H1 (cell line): ENCODE measurements around the gene GINS2. TPM values are rescaled to one million over a fixed set of nuclear protein-coding genes. Genes with fewer than 3 reads are reported as not detected.
A peak's percentile ranks its signal among the peaks of the same experiment; 100 is the strongest.

Experiments used
- CTCF ChIA-PET: fragments of 300-600 bp; sonication (Branson Sonifier 250); formaldehyde crosslinking; loops from one replicate; lab custom pipeline; 2021; ENCODE audit not compliant: partially characterized antibody; lab: Charles Lee
- POLR2A ChIA-PET: fragments of 300-600 bp; sonication (Branson Sonifier 250); formaldehyde crosslinking; loops from one replicate; lab custom pipeline; 2021; ENCODE audit warnings: inconsistent platforms; ENCODE audit not compliant: partially characterized antibody; lab: Charles Lee
- DNase-seq, 2 experiments: peaks; one replicate each; pipeline versions ENCODE4 v3.0.0 to v3.0.0-alpha.2; 2010 to 2022; ENCODE audit warnings: low spot score in 2 of 2, low read depth in 1 of 2, mixed read lengths in 1 of 2
- FAIRE-seq: peaks from 2 replicates; lab custom pipeline; 2011; peaks lifted over from hg19 to GRCh38; lab: Jason Lieb, UNC
- H2AFZ ChIP-seq: 2 replicates; pipeline ENCODE4 v1.8.1; 2012; ENCODE audit warnings: low read length, inconsistent platforms
- H2AK5ac ChIP-seq: 2 replicates; pipeline ENCODE4 v1.6.1; 2013; ENCODE audit warnings: low read depth, low read length
- H2BK120ac ChIP-seq: replicated peaks from 2 replicates; pipeline ENCODE3; 2013; ENCODE audit warnings: low read depth, low read length, inconsistent platforms
- H2BK12ac ChIP-seq: 2 replicates; pipeline ENCODE4 v1.6.1; 2013; ENCODE audit warnings: low read depth, low read length
- H2BK15ac ChIP-seq: 2 replicates; pipeline ENCODE4 v1.6.1; 2013; ENCODE audit warnings: low read length
- H2BK20ac ChIP-seq: 2 replicates; pipeline ENCODE4 v1.6.1; 2013; ENCODE audit warnings: low read length
- H2BK5ac ChIP-seq: 2 replicates; pipeline ENCODE4 v1.6.1; 2013; ENCODE audit warnings: low read depth, low read length
- H3K14ac ChIP-seq: 2 replicates; pipeline ENCODE4 v1.6.1; 2013; ENCODE audit warnings: inconsistent platforms; ENCODE audit not compliant: insufficient read length
- H3K18ac ChIP-seq: 2 replicates; pipeline ENCODE4 v1.6.1; 2013; ENCODE audit warnings: low read length; ENCODE audit errors: extremely low read depth
- H3K23ac ChIP-seq: 2 replicates; pipeline ENCODE4 v1.6.1; 2013; ENCODE audit warnings: inconsistent platforms; ENCODE audit not compliant: insufficient read length
- H3K23me2 ChIP-seq: 2 replicates; pipeline ENCODE4 v1.6.1; 2013; ENCODE audit warnings: low read depth, low read length
- H3K27ac ChIP-seq: 2 replicates; pipeline ENCODE4 v1.6.1; 2011; ENCODE audit warnings: low read depth, low read length, inconsistent platforms
- H3K27me3 ChIP-seq, 4 experiments: replicated peaks in 1 of 4; 1 replicate in 1 of 4; 2 replicates in 3 of 4; pipeline versions ENCODE4 v1.6.1 to v1.8.1; 2011 to 2013; ENCODE audit warnings: low read length in 3 of 4, mild to moderate bottlenecking in 3 of 4, inconsistent platforms in 2 of 4, mixed read lengths in 2 of 4, moderate library complexity in 1 of 4; ENCODE audit not compliant: control insufficient read depth in 3 of 4, insufficient read depth in 3 of 4; ENCODE audit errors: extremely low read depth in 1 of 4
- H3K36me3 ChIP-seq, 4 experiments: 2 replicates each; pipeline versions ENCODE4 v1.6.1 to v1.8.1; 2011 to 2013; ENCODE audit warnings: mild to moderate bottlenecking in 4 of 4, low read length in 3 of 4, moderate library complexity in 2 of 4, control low read depth in 1 of 4, inconsistent platforms in 1 of 4; ENCODE audit not compliant: insufficient read depth in 4 of 4, control insufficient read depth in 2 of 4
- H3K4ac ChIP-seq: replicated peaks from 2 replicates; pipeline ENCODE3; 2013; ENCODE audit warnings: low read length, low read depth, mixed read lengths, inconsistent platforms; ENCODE audit not compliant: insufficient read length
- H3K4me1 ChIP-seq, 4 experiments: replicated peaks in 1 of 4; 1 replicate in 1 of 4; 2 replicates in 3 of 4; pipeline versions ENCODE4 v1.6.1 to v1.8.1; 2011 to 2013; ENCODE audit warnings: low read length in 3 of 4, inconsistent platforms in 2 of 4, mixed read lengths in 1 of 4; ENCODE audit not compliant: insufficient read depth in 4 of 4, control insufficient read depth in 3 of 4
- H3K4me2 ChIP-seq, 2 experiments: 2 replicates each; pipeline versions ENCODE4 v1.6.1 to v1.8.1; 2011 to 2013; ENCODE audit warnings: low read depth in 2 of 2, low read length in 2 of 2, control low read depth in 1 of 2, inconsistent platforms in 1 of 2, mild to moderate bottlenecking in 1 of 2; ENCODE audit not compliant: insufficient read depth in 1 of 2
- H3K4me3 ChIP-seq, 4 experiments: fragments of 200-600, 300-600 bp in 1 of 4; sonication (generic), shearing (Covaris generic), sonication (Bioruptor Twin) in 1 of 4; 2 replicates each; pipeline versions ENCODE4 v1.5.1 to v1.8.1; 2011 to 2016; ENCODE audit warnings: low read length in 4 of 4, low read depth in 3 of 4, control low read depth in 2 of 4, inconsistent platforms in 2 of 4, mild to moderate bottlenecking in 2 of 4, mixed read lengths in 1 of 4, moderate library complexity in 1 of 4; ENCODE audit not compliant: insufficient read depth in 2 of 4; ENCODE audit errors: extremely low read depth in 1 of 4
- H3K56ac ChIP-seq: replicated peaks from 2 replicates; pipeline ENCODE3; 2013; ENCODE audit warnings: low read depth, mild to moderate bottlenecking, mixed read lengths, low read length, inconsistent platforms; ENCODE audit not compliant: insufficient read length
- H3K79me1 ChIP-seq: 2 replicates; pipeline ENCODE4 v1.6.1; 2013; ENCODE audit warnings: low read depth, low read length, control low read depth
- H3K79me2 ChIP-seq, 2 experiments: 2 replicates each; pipeline versions ENCODE4 v1.6.1 to v1.8.1; 2012 to 2013; ENCODE audit warnings: low read length in 2 of 2, mild to moderate bottlenecking in 2 of 2, inconsistent platforms in 1 of 2; ENCODE audit not compliant: insufficient read depth in 2 of 2, control insufficient read depth in 1 of 2
- H3K9ac ChIP-seq, 4 experiments: replicated peaks in 1 of 4; 1 replicate in 1 of 4; 2 replicates in 3 of 4; pipeline versions ENCODE4 v1.6.1 to v1.8.1; 2011 to 2013; ENCODE audit warnings: low read depth in 3 of 4, low read length in 3 of 4, control low read depth in 2 of 4, mild to moderate bottlenecking in 2 of 4, moderate library complexity in 2 of 4, inconsistent platforms in 1 of 4; ENCODE audit errors: extremely low read depth in 1 of 4
- H3K9me3 ChIP-seq, 2 experiments: 2 replicates each; pipeline versions ENCODE4 v1.6.1 to v1.8.1; 2012 to 2013; ENCODE audit warnings: mild to moderate bottlenecking in 2 of 2, moderate library complexity in 2 of 2, control low read depth in 1 of 2, inconsistent platforms in 1 of 2, low read depth in 1 of 2, low read length in 1 of 2, mixed read lengths in 1 of 2; ENCODE audit not compliant: insufficient read depth in 2 of 2
- H4K20me1 ChIP-seq, 2 experiments: replicated peaks in 1 of 2; 2 replicates each; pipeline versions ENCODE3 to v1.8.1; 2011 to 2013; ENCODE audit warnings: inconsistent platforms in 2 of 2, low read length in 2 of 2, mild to moderate bottlenecking in 1 of 2; ENCODE audit not compliant: insufficient read depth in 2 of 2, control insufficient read depth in 1 of 2
- H4K5ac ChIP-seq: 2 replicates; pipeline ENCODE4 v1.6.1; 2013; ENCODE audit warnings: low read length, low read depth, mixed read lengths, inconsistent platforms; ENCODE audit not compliant: insufficient read length
- H4K8ac ChIP-seq: 2 replicates; pipeline ENCODE4 v1.8.0; 2013; ENCODE audit warnings: mild to moderate bottlenecking, moderate library complexity, low read length, inconsistent platforms; ENCODE audit not compliant: insufficient read depth; ENCODE audit errors: extremely low read depth
- H4K91ac ChIP-seq: replicated peaks from 2 replicates; pipeline ENCODE3; 2013; ENCODE audit warnings: low read length, mixed read lengths, inconsistent platforms; ENCODE audit not compliant: insufficient read length
- POLR2A ChIP-seq, 2 experiments: IDR thresholded peaks; 1 replicate in 1 of 2; 2 replicates in 1 of 2; pipeline ENCODE4 v1.6.1; 2011; ENCODE audit warnings: low read depth in 2 of 2, low read length in 2 of 2, mild to moderate bottlenecking in 2 of 2; ENCODE audit errors: control extremely low read depth in 1 of 2
- TCF12 ChIP-seq: IDR thresholded peaks from 2 replicates; pipeline ENCODE4 v1.6.1; 2011; ENCODE audit warnings: low read depth, mild to moderate bottlenecking, low read length
- WGBS, 2 experiments: shearing (Covaris generic) in 1 of 2; methylation state at CpG; one replicate each; pipeline versions ENCODE4 v1.1.6 to v1.1.7; 2013 to 2015; ENCODE audit warnings: low lambda C conversion rate in 2 of 2, mixed read lengths in 2 of 2, inconsistent platforms in 1 of 2, low coverage in 1 of 2, missing lambda C conversion rate in 1 of 2; ENCODE audit not compliant: insufficient replicate concordance in 2 of 2, insufficient coverage in 1 of 2, insufficient read length in 1 of 2; ENCODE audit errors: extremely low coverage in 1 of 2, missing lambda C conversion rate in 1 of 2; 5-methylcytosine and 5-hydroxymethylcytosine counted together
- polyA plus RNA-seq, 7 experiments: library from polyadenylated mRNA; depleted of rRNA in 3 of 7; stranded (reverse) in 5 of 7; unstranded in 2 of 7; fragments of >200 nt in 5 of 7; fragments of 200-250 nt in 2 of 7; gene quantifications; 1 replicate in 5 of 7; 2 replicates in 1 of 7; 4 replicates in 1 of 7; pipeline versions ENCODE4 v1.2.1 to v1.2.3, GENCODE V29; 2011 to 2013; ENCODE audit warnings: missing spikeins in 2 of 7, mixed read lengths in 2 of 7
- total RNA-seq: library from RNA; stranded (reverse); fragmentation: NEBNext Ultra II Directional; extraction: Animal tissue kit (Norgen Biotek cat#: 25700); gene quantifications from 2 replicates; pipeline ENCODE4 v1.2.1, GENCODE V29; 2021
- TF ChIP-seq, protein P1 (sequence below): IDR thresholded peaks from 2 replicates; pipeline ENCODE4 v1.6.1; 2012; ENCODE audit warnings: inconsistent platforms

Gene GINS2
- total and polyA plus RNA-seq, 2 of the 8 experiments (the other 6 are each of a cell fraction or from before 2014, with no cell fraction given), result 29.4 to 59.1 TPM

DNA sequence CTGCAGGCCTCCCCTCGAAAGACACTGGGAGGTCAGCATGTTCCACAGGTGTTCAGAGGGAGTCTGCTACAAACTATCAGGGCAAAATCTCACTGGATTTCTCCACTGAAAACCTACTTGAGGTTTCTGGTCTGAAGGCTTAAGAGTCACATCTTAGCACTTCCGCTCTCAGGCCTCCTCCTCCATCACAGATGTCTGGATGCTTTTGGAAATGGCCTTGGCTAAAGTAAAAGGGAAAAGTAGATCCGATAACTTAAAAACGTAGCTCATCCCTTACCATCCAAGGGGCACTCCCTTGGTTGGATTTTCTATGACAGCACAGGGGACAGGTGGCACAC lies 14.4 kb downstream of the GINS2 start:
- Histone ChIP-seq H3K23ac (no peak overlapping the region), H2BK5ac (no peak overlapping the region)

More for the DNA sequence above, 14.4 kb downstream of the GINS2 start:
- H3K14ac ChIP-seq, result no peak overlapping the region
- no peak overlapping the region for H3K4me2 ChIP-seq
- H3K27me3 ChIP-seq, result no peaks in the 10 kb centered on the region
- H4K91ac ChIP-seq, result no peak overlapping the region
- H3K9me3 ChIP-seq, result no peaks in the 10 kb centered on the region
- peaks cover 45 to 88% (median 68%) of the 10 kb centered on the region in 4 experiments for H3K36me3 ChIP-seq
- no peak overlapping the region for H3K4me3 ChIP-seq
- H3K79me2 ChIP-seq, result no peaks in the 10 kb centered on the region
- H3K4me1 ChIP-seq, result no peaks in the 10 kb centered on the region
- FAIRE-seq, result no peak
- ChIA-PET CTCF (interaction anchor here (0.7 to 37.0 kb wide), 14 partner anchors 10 to 429 kb away, joined by 3 to 620 read pairs (median 6); no protein-coding TSS in a partner anchor), POLR2A (interaction anchor here (1.5 to 10.5 kb wide), 6 partner anchors 9 to 272 kb away, joined by 3 to 77 read pairs (median 6); partner anchors contain the start of gene GINS2)
- no peak overlapping the region for H2AK5ac ChIP-seq
- no peak overlapping the region for H3K27ac ChIP-seq
- TF ChIP-seq, protein P1, sequence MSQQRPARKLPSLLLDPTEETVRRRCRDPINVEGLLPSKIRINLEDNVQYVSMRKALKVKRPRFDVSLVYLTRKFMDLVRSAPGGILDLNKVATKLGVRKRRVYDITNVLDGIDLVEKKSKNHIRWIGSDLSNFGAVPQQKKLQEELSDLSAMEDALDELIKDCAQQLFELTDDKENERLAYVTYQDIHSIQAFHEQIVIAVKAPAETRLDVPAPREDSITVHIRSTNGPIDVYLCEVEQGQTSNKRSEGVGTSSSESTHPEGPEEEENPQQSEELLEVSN, result no peak
- TF ChIP-seq TCF12 (no peak), POLR2A (IDR thresholded peaks at IDR 0.05; ENCODE audit: control extremely low read depth in 1 of 2, low read depth in 2 of 2, low read length in 2 of 2) (0 out of 3 replicates have a peak, but pooled peaks of 1 of the 2 experiments have one; percentile 1)
- 89% methylated on average over 4 of the region's 4 CpGs; no CpG with 5 or more reads in 1 of the 2 experiments for WGBS, 2 experiments
- H3K9ac ChIP-seq, result no peak overlapping the region
- H3K4ac ChIP-seq, result no peak overlapping the region
- H2BK20ac ChIP-seq, result no peak overlapping the region
- H3K79me1 ChIP-seq, result no peaks in the 10 kb centered on the region
- no peak overlapping the region; the same call in 1 of the 2 replicates for H4K8ac ChIP-seq
- DNase-seq, result no peak
- no peak overlapping the region for H2BK120ac ChIP-seq
- H4K5ac ChIP-seq, result no peak overlapping the region
- no peak overlapping the region for H2AFZ ChIP-seq
- no peak overlapping the region for H2BK15ac ChIP-seq
- H3K23me2 ChIP-seq, result no peaks in the 10 kb centered on the region
- H3K56ac ChIP-seq, result no peak overlapping the region
- H3K18ac ChIP-seq, result no peak overlapping the region
- peaks cover 4 to 5% of the 10 kb centered on the region in 2 experiments for H4K20me1 ChIP-seq
- no peak overlapping the region for H2BK12ac ChIP-seq
